ENCODE results near the gene TEX52. TPM values are rescaled to one million over a fixed set of nuclear protein-coding genes. Genes with fewer than 3 reads are reported as not detected.
A peak's percentile ranks its signal among the peaks of the same experiment; 100 is the strongest.

Gene TEX52
- total RNA-seq, 2 experiments from 2014 or later = 0.25 to 0.29 TPM

DNA sequence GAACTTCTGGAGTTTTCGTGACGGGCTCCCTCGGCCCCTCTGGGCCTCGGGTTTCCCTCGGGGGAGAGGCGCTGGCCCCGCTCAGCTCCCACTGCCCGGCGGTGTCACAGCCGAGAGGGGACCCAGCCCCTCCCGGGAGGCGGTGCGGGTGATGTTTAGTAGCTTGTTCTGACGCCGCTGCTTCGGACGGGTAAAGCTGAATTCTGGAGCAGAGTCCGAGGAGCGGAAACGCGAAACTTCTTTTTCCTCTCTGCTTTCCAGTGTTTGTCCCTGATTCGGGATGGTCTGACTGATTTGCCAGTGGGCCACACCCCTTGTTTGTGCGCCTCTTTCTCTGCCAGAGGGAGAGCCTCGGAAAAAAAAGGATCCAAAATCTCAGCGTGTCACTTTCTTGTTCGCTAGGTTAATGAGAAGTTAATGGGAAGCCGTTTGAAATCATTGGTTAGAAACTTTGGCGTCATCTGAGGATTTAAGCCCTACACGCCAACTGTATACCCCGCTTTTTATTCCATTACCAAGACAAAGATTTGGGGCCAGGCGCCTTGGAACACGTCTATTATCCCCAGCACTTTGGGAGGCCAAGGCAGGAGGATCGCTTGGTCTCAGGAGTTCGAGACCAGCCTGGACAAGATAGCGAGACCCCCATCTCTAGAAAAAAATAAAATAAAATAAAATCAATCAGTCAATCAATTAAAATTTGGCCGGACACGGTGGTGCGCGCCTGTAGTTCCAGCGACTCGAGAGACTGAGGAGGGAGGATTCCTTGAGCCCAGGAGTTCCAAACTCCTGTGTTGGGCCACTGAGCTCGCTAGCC is 34.6 kb upstream of the TEX52 start:
- TF ChIP-seq EZH2phosphoT487 (IDR thresholded peaks at IDR 0.05; ENCODE audit: borderline replicate concordance, low read depth, low read length) = no peak
- TF ChIP-seq, protein P1, sequence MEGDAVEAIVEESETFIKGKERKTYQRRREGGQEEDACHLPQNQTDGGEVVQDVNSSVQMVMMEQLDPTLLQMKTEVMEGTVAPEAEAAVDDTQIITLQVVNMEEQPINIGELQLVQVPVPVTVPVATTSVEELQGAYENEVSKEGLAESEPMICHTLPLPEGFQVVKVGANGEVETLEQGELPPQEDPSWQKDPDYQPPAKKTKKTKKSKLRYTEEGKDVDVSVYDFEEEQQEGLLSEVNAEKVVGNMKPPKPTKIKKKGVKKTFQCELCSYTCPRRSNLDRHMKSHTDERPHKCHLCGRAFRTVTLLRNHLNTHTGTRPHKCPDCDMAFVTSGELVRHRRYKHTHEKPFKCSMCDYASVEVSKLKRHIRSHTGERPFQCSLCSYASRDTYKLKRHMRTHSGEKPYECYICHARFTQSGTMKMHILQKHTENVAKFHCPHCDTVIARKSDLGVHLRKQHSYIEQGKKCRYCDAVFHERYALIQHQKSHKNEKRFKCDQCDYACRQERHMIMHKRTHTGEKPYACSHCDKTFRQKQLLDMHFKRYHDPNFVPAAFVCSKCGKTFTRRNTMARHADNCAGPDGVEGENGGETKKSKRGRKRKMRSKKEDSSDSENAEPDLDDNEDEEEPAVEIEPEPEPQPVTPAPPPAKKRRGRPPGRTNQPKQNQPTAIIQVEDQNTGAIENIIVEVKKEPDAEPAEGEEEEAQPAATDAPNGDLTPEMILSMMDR (conservative IDR thresholded peaks at IDR 0.05; ENCODE audit: low read length) = no peak
- Histone ChIP-seq H4K20me1 (ENCODE audit: insufficient read depth, low read length) (no peaks in the 10 kb centered on the region), H3K36me3 (ENCODE audit: insufficient read depth, low read length) (peaks cover 33% of the 10 kb centered on the region), H2AFZ (ENCODE audit: low read length) (peak overlapping the region; percentile 89), H3K79me2 (ENCODE audit: insufficient read depth, low read depth, low read length) (no peaks in the 10 kb centered on the region; the same call in 1 of the 2 replicates), H3K27ac (ENCODE audit: low read depth, low read length, poor library complexity, severe bottlenecking) (no peak overlapping the region), H3K4me1 (ENCODE audit: insufficient read depth, low read length, poor library complexity, severe bottlenecking) (peaks cover 6% of the 10 kb centered on the region), H3K4me3 (ENCODE audit: low read depth, low read length, poor library complexity, severe bottlenecking) (peak overlapping the region; percentile 88), H3K4me2 (ENCODE audit: low read length) (peak overlapping the region; percentile 97), H3K9me3 (ENCODE audit: low read length) (no peaks in the 10 kb centered on the region), H3K9me2 (ENCODE audit: insufficient read depth, low read length) (no peaks in the 10 kb centered on the region)
- intact Hi-C loops (cut with micrococcal nuclease; ENCODE audit: unreplicated experiment) = loop anchor here (5.0 kb wide), 1 partner anchor 51 kb away; no protein-coding TSS in a partner anchor
- ChIA-PET POLR2A (interaction anchor here (1.0 kb wide), 1 partner anchor 18 kb away, joined by 5 read pairs; no protein-coding TSS in a partner anchor), CTCF (ENCODE audit: unreplicated experiment) (no interaction called here)
- peak; percentile 17 for DNase-seq (ENCODE audit: low spot score)
- BruUV-seq (replicated peaks) = no TSS peak

DNA sequence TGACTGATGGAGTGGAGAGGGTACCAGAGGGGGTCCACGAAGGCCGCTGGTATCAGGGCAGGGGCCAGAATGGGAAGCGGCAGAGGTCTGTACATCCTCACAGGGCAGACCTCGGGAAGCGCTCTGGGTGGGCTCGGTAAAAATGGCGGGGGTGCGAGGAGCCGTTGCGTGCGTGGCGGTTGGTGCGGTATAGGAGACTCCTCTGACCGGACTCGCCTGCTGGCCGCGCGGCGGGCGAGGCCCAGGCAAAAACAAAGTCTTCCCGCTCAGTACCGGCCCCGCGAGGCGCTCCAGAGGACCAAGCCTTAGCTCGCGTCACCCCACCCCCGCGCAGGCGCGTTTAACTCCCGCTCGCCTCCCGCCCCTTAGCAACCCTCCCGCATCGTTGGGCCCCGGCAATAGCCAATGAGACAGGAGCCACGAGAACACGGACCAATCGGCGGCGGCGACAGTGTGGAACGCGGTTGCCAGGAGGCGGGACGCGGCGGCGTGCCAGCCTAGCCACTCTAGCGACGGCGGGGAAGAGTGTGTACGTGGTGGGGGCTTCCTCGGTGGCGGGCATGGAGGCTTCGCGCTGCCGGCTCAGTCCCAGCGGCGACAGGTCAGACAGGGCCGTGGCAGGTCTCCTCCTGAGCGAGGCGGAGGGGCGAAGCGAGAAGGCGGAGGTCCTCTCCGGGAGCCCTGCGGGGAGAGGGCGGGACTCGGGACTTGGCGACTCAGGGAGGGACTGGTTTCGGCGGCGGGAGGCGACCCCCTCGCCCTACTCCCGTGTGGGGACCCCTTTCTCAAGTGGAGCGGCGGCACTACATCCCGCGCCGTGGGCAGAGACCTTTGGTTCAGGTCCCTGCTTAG is 33.8 kb upstream of the TEX52 start, which contains the start of gene TULP3:
Gene TULP3, plus strand, starts transcription at position 504 of the 852 bp plus-strand sequence. Its CDS starts 57 bp downstream, at position 561.
- intact Hi-C loops (cut with micrococcal nuclease; ENCODE audit: unreplicated experiment) = loop anchor here (1.0 to 5.0 kb wide), 2 partner anchors 12 to 52 kb away; no protein-coding TSS in a partner anchor
- Histone ChIP-seq H2AFZ (ENCODE audit: low read length) (peak within 1 kb of the TSS; percentile 89), H3K4me3 (ENCODE audit: low read depth, low read length, poor library complexity, severe bottlenecking) (peak within 1 kb of the TSS; percentile 88), H3K79me2 (ENCODE audit: insufficient read depth, low read depth, low read length) (no peaks in the 10 kb centered on the region; the same call in 1 of the 2 replicates), H3K9me2 (ENCODE audit: insufficient read depth, low read length) (no peaks in the 10 kb centered on the region), H3K4me2 (ENCODE audit: low read length) (peak within 1 kb of the TSS; percentile 97), H3K36me3 (ENCODE audit: insufficient read depth, low read length) (peaks cover 42% of the 10 kb centered on the region), H3K4me1 (ENCODE audit: insufficient read depth, low read length, poor library complexity, severe bottlenecking) (peaks cover 6% of the 10 kb centered on the region), H3K9me3 (ENCODE audit: low read length) (no peaks in the 10 kb centered on the region), H3K27ac (ENCODE audit: low read depth, low read length, poor library complexity, severe bottlenecking) (peak within 1 kb of the TSS; percentile 33), H4K20me1 (ENCODE audit: insufficient read depth, low read length) (no peaks in the 10 kb centered on the region)
- ChIA-PET CTCF (ENCODE audit: unreplicated experiment) (no interaction called here), POLR2A (interaction anchor here (0.6 to 1.4 kb wide), 3 partner anchors 13 to 76 kb away, joined by 3 to 9 read pairs (median 5); no protein-coding TSS in a partner anchor)
- DNase-seq (ENCODE audit: low spot score) = peak; percentile 94
- TF ChIP-seq EZH2phosphoT487 (IDR thresholded peaks at IDR 0.05; ENCODE audit: borderline replicate concordance, low read depth, low read length) = no peak
- TF ChIP-seq, protein P1 (conservative IDR thresholded peaks at IDR 0.05; ENCODE audit: low read length) = no peak
- no TSS peak for BruUV-seq (replicated peaks)

Measured in OCI-LY7 (cell line).